IMR-90 (cell line): Measurements from ENCODE around the gene STXBP4. TPM values are rescaled to one million over a fixed set of nuclear protein-coding genes. Genes with fewer than 3 reads are reported as not detected.

Experiments used
- ATAC-seq: fragments of 200-7000 bp; cut with Tn5 transposase; 2 replicates; pipeline ENCODE4 v1.9.1; 2020; ENCODE audit warnings: low read depth, mild to moderate bottlenecking, moderate library complexity
- BruUV-seq: library from RNA; stranded (reverse); fragments of 400-500 nt; replicated peaks from 2 replicates; lab custom pipeline; 2021; lab: Mats Ljungman, UMichigan
- CTCF ChIA-PET: fragments of 300-600 bp; formaldehyde crosslinking; extraction: SDS; loops from one replicate; lab custom pipeline; 2021; ENCODE audit warnings: antibody characterized with exemption; lab: Yijun Ruan, JAX
- POLR2A ChIA-PET: fragments of 300-600 bp; sonication (Branson Sonifier 250); formaldehyde crosslinking; loops from one replicate; lab custom pipeline; 2022; ENCODE audit warnings: antibody characterized with exemption; ENCODE audit not compliant: unreplicated experiment; lab: Charles Lee
- DNase-seq: peaks from one replicate; pipeline ENCODE4 v3.0.0; 2013
- H2AFZ ChIP-seq: replicated peaks from 2 replicates; pipeline ENCODE3; 2013; ENCODE audit warnings: low read length, mild to moderate bottlenecking; ENCODE audit not compliant: poor library complexity
- H2AK5ac ChIP-seq: 2 replicates; pipeline ENCODE4 v1.6.1; 2013; ENCODE audit warnings: low read depth, low read length, inconsistent platforms
- H2AK9ac ChIP-seq: replicated peaks from 2 replicates; pipeline ENCODE3; 2013; ENCODE audit warnings: mild to moderate bottlenecking, low read depth, low read length, moderate library complexity; ENCODE audit not compliant: poor library complexity
- H2BK120ac ChIP-seq: 2 replicates; pipeline ENCODE4 v1.6.1; 2013; ENCODE audit warnings: low read depth, low read length, inconsistent platforms
- H2BK15ac ChIP-seq: 3 replicates; pipeline ENCODE4 v1.6.1; 2013; ENCODE audit warnings: low read depth, low read length, inconsistent platforms
- H2BK20ac ChIP-seq: 2 replicates; pipeline ENCODE4 v1.6.1; 2013; ENCODE audit warnings: low read depth, mild to moderate bottlenecking, inconsistent platforms, low read length, moderate library complexity
- H2BK5ac ChIP-seq: 2 replicates; pipeline ENCODE4 v1.6.1; 2013; ENCODE audit warnings: mild to moderate bottlenecking, low read depth, low read length, inconsistent platforms; ENCODE audit not compliant: poor library complexity, severe bottlenecking
- H3K14ac ChIP-seq: replicated peaks from 2 replicates; pipeline ENCODE4 v1.6.1; 2013; ENCODE audit warnings: low read depth, low read length, inconsistent platforms
- H3K18ac ChIP-seq: 2 replicates; pipeline ENCODE4 v1.6.1; 2013; ENCODE audit warnings: low read depth, low read length, control low read depth
- H3K23ac ChIP-seq: 2 replicates; pipeline ENCODE4 v1.6.1; 2013; ENCODE audit warnings: low read depth, low read length, inconsistent platforms
- H3K27ac ChIP-seq: 2 replicates; pipeline ENCODE4 v1.5.1; 2013; ENCODE audit warnings: mild to moderate bottlenecking, control low read depth, low read length; ENCODE audit not compliant: insufficient read depth
- H3K27me3 ChIP-seq: 2 replicates; pipeline ENCODE4 v1.6.1; 2013; ENCODE audit warnings: low read length; ENCODE audit not compliant: control insufficient read depth, insufficient read depth
- H3K36me3 ChIP-seq: 2 replicates; pipeline ENCODE4 v1.6.1; 2013; ENCODE audit warnings: low read length, mixed read lengths; ENCODE audit not compliant: control insufficient read depth, insufficient read depth
- H3K4ac ChIP-seq: 2 replicates; pipeline ENCODE4 v1.6.1; 2013; ENCODE audit warnings: low read depth, low read length, inconsistent platforms
- H3K4me1 ChIP-seq: 2 replicates; pipeline ENCODE4 v1.6.1; 2013; ENCODE audit warnings: low read length, mixed read lengths; ENCODE audit not compliant: control insufficient read depth, insufficient read depth
- H3K4me2 ChIP-seq: 2 replicates; pipeline ENCODE4 v1.6.1; 2013; ENCODE audit warnings: low read depth, mild to moderate bottlenecking, control low read depth, low read length, moderate library complexity
- H3K4me3 ChIP-seq: 2 replicates; pipeline ENCODE4 v1.5.1; 2013; ENCODE audit warnings: low read depth, mild to moderate bottlenecking, control low read depth, low read length, moderate library complexity; ENCODE audit not compliant: insufficient read depth
- H3K56ac ChIP-seq: 2 replicates; pipeline ENCODE4 v1.6.1; 2013; ENCODE audit warnings: low read length, inconsistent platforms; ENCODE audit not compliant: insufficient read depth; ENCODE audit errors: extremely low read depth
- H3K79me1 ChIP-seq, 2 experiments: 2 replicates each; pipeline ENCODE4 v1.6.1; 2013; ENCODE audit warnings: low read length in 2 of 2, inconsistent platforms in 1 of 2, low read depth in 1 of 2
- H3K9ac ChIP-seq: 2 replicates; pipeline ENCODE4 v1.6.1; 2013; ENCODE audit warnings: low read depth, low read length, control low read depth
- H3K9me1 ChIP-seq: 2 replicates; pipeline ENCODE4 v1.6.1; 2013; ENCODE audit warnings: low read length, inconsistent platforms; ENCODE audit not compliant: insufficient read depth
- H3K9me3 ChIP-seq: 2 replicates; pipeline ENCODE4 v1.6.1; 2013; ENCODE audit warnings: low read length; ENCODE audit not compliant: control insufficient read depth, insufficient read depth
- H4K20me1 ChIP-seq: 2 replicates; pipeline ENCODE4 v1.6.1; 2013; ENCODE audit warnings: low read length, inconsistent platforms; ENCODE audit not compliant: insufficient read depth
- H4K5ac ChIP-seq: 2 replicates; pipeline ENCODE4 v1.6.1; 2013; ENCODE audit warnings: mild to moderate bottlenecking, low read depth, low read length, control low read depth
- H4K8ac ChIP-seq, 2 experiments: 2 replicates each; pipeline ENCODE4 v1.6.1; 2013; ENCODE audit warnings: low read depth in 2 of 2, low read length in 2 of 2, control low read depth in 1 of 2, inconsistent platforms in 1 of 2
- H4K91ac ChIP-seq: 2 replicates; pipeline ENCODE4 v1.6.1; 2013; ENCODE audit warnings: low read depth, low read length, inconsistent platforms; ENCODE audit not compliant: insufficient read depth
- CEBPB ChIP-seq: IDR thresholded peaks from 2 replicates; pipeline ENCODE4 v1.6.1; 2012; ENCODE audit warnings: low read depth, low read length, improper control_type of control experiment
- CHD1 ChIP-seq: IDR thresholded peaks from 2 replicates; pipeline ENCODE4 v1.6.1; 2012; ENCODE audit warnings: low read depth, low read length, improper control_type of control experiment
- FOS ChIP-seq: fragments of 150-350 bp; IDR thresholded peaks from 2 replicates; pipeline ENCODE4 v1.6.1; 2016; ENCODE audit warnings: low read depth, low read length
- MAZ ChIP-seq: IDR thresholded peaks from 2 replicates; pipeline ENCODE4 v1.6.1; 2012; ENCODE audit warnings: low read depth, mild to moderate bottlenecking, low read length, improper control_type of control experiment, moderate library complexity, borderline replicate concordance
- RAD21 ChIP-seq: IDR thresholded peaks from 2 replicates; pipeline ENCODE4 v1.6.1; 2012; ENCODE audit warnings: low read length, improper control_type of control experiment
- SMC3 ChIP-seq: fragments of 150-350 bp; IDR thresholded peaks from 2 replicates; pipeline ENCODE4 v1.6.1; 2016; ENCODE audit warnings: low read depth, mild to moderate bottlenecking, antibody characterized with exemption, low read length, moderate library complexity
- USF2 ChIP-seq: fragments of 150-350 bp; IDR thresholded peaks from 2 replicates; pipeline ENCODE4 v1.6.1; 2017; ENCODE audit warnings: mild to moderate bottlenecking, antibody characterized with exemption, low read length, low read depth
- WGBS, 2 experiments: methylation state at CpG; one replicate each; pipeline versions ENCODE4 v1.1.5 to v1.1.7; 2013; ENCODE audit warnings: missing lambda C conversion rate in 2 of 2; ENCODE audit not compliant: insufficient read length in 1 of 2; ENCODE audit errors: extremely low coverage in 2 of 2; 5-methylcytosine and 5-hydroxymethylcytosine counted together
- dilution Hi-C: fragments of 300-500 bp; cut with HindIII; formaldehyde crosslinking; loops from one replicate; pipeline ENCODE4 v1.14.3; 2018; ENCODE audit warnings: low sequenced_read_pairs; ENCODE audit not compliant: unreplicated experiment
- in situ Hi-C: fragments of 300-500 bp; cut with MboI; formaldehyde crosslinking; loops from 3 replicates; pipeline ENCODE4 v1.14.3; 2019; ENCODE audit warnings: low sequenced_read_pairs, inconsistent platforms, mixed read lengths
- intact Hi-C: fragments of 100-400 bp; cut with micrococcal nuclease; formaldehyde crosslinking; loops from 2 replicates; pipeline ENCODE4 v1.10.0; 2022
- polyA plus RNA-seq, 3 experiments: library from polyadenylated mRNA; depleted of rRNA; stranded (reverse); fragments of >200 nt; gene quantifications; 2 replicates each; pipeline ENCODE4 v1.2.3, GENCODE V29; 2012; ENCODE audit warnings: low replicate concordance in 1 of 3
- total RNA-seq: library from RNA; depleted of rRNA; stranded (reverse); fragments of >200 nt; gene quantifications from 2 replicates; pipeline ENCODE4 v1.2.3, GENCODE V29; 2012

STXBP4 gene
- total and polyA plus RNA-seq, 2 of the 4 experiments (the other 2 are of a cell fraction), result 4.1 to 20.4 TPM

- Histone ChIP-seq H2BK15ac (no peak overlapping the region), H2AK5ac (no peak overlapping the region), H4K5ac (no peak overlapping the region), H4K8ac (no peak overlapping the region), H3K4me1 (no peaks in the 10 kb centered on the region), H3K14ac (no peak overlapping the region), H4K20me1 (no peaks in the 10 kb centered on the region), H3K79me1 (no peaks in the 10 kb centered on the region), H3K18ac (no peak overlapping the region), H2BK120ac (no peak overlapping the region), H3K4me2 (no peak overlapping the region), H3K56ac (no peak overlapping the region), H2BK5ac (no peak overlapping the region), H3K36me3 (peaks cover 8% of the 10 kb centered on the region), H3K23ac (no peak overlapping the region), H3K27ac (no peak overlapping the region), H2BK20ac (no peak overlapping the region), H3K9me3 (no peaks in the 10 kb centered on the region), H3K9me1 (no peaks in the 10 kb centered on the region), H4K91ac (no peak overlapping the region), H3K4ac (no peak overlapping the region), H2AK9ac (no peak overlapping the region), H3K9ac (no peak overlapping the region), H3K4me3 (no peak overlapping the region), H2AFZ (no peak overlapping the region), H3K27me3 (no peaks in the 10 kb centered on the region)
- intact Hi-C loops, result no loop called here
- WGBS, 2 experiments, result 90% methylated on average over 2 of the region's 3 CpGs; no CpG with 5 or more reads in 1 of the 2 experiments
- no TSS peak for BruUV-seq
- no peak for DNase-seq
- ChIA-PET CTCF (no interaction called here), POLR2A (no interaction called here)
- TF ChIP-seq MAZ (no peak), SMC3 (no peak), RAD21 (no peak), CHD1 (no peak), CEBPB (no peak), USF2 (no peak), FOS (no peak)
- dilution Hi-C loops, result no loop called here
- no peak for ATAC-seq
- in situ Hi-C loops, result no loop called here
These were observed 34.6 kb upstream of the STXBP4 start for GRCh38 chr17:54933921-54934320.
